Thoracic aorta endothelial cell (primary cell): ENCODE data around the gene SNRPB2. TPM values are rescaled to one million over a fixed set of nuclear protein-coding genes. Genes with fewer than 3 reads are reported as not detected.

ENCODE experiments used
- small RNA-seq: library from RNA; depleted of rRNA; stranded (forward); fragments of <200 nt; gene quantifications from one replicate; pipeline ENCODE3, GENCODE V24; 2012
- total RNA-seq: library from RNA; depleted of rRNA; stranded (reverse); fragments of >200 nt; gene quantifications from 2 replicates; pipeline ENCODE4 v1.2.3, GENCODE V29; 2012

The SNRPB2 gene
- total RNA-seq: 78.9 and 104 TPM in 2 replicates

DNA sequence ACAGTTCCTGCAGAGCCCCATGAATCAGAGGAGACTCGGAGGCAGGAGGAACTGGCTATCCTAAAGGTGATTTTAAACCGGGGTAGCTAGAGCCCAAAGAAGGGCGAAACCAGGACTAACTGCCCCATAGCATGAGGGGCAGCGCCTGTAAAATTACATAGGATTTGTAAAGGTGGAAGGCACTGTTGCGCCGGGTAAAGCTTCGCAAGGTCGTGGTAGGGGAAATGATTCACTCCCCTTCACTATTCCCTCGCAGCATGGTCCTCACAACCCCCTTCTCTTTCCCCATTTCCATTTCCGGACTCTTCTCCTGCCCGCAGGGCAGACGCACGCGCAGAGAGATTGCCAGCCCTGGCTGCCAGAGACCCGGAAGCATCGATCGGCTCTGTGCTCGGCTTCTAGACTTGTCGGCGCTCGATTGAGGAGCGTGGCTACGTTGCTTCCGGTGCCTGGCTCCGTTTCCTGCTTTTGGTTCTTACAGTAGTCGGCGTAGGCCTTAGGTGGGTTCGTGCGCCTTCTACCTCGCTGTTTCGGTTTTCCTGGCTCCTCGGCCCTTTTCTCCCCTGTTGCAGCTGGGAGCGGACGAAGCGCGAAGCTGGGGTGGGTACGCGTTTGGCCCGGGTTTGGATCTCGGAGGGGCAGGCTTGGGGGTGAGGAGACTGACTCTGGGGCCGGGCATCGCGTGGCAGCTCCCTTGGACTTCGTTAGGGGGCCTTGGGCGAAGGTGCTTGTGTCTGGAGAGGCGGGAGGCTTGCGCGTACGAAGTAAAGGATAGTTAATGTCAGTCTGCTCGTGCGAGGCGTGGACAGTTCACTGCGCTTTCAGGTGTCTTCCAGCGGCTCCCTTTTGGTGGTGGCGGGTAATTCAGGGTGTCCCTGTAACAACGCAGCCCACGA, at the start of gene SNRPB2:
Gene SNRPB2, plus strand, starts transcription at position 462 of the 896 bp plus-strand sequence. CDS start 1,677 bp downstream, outside the sequence.

DNA sequence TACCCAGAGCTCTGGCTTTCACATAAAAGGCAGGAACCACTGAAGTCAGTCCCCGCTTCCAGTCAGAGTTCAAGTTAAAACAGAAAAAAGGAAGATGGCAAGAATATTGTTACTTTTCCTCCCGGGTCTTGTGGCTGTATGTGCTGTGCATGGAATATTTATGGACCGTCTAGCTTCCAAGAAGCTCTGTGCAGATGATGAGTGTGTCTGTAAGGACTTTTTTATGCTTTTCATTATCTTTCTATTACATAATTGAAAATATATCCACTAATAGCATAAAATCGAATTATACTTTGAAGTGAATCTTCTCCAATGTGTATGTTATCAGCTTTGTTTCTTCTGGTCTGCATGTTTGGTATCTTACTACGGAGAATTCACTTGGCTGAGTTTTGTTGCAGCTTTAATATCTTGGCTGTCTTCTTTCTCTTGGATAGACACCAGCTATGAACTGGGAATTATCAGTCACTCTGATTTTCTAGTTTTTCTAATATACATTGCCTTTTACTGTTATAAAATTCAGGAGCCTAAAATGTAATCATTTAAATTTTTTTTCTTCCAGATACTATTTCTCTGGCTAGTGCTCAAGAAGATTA, 18.6 kb downstream of the SNRPB2 start, which contains the start of gene OTOR:
Gene OTOR, plus strand, starts transcription at position 51 of the 593 bp plus-strand sequence. Its CDS starts 44 bp downstream, at position 95.

Small RNA genes within 50 kb of the gene (small RNA-seq; reads per million reads assigned to genes)
- not detected for gene AL135938.1

Other genes starting within 250 kb of the SNRPB2 start
- 9.4 and 11.6 TPM in 2 replicates for gene KIF16B, start 156.6 kb upstream of the SNRPB2 start, total RNA-seq
- gene OTOR, start 18.3 kb downstream of the SNRPB2 start, total RNA-seq: not detected in 2 replicates